MM.1S (cell line): ENCODE results near the gene SEMA3D.

Experiments
- DNase-seq: peaks from one replicate; pipeline ENCODE4 v3.0.0-alpha.2; 2015
- H2AFZ ChIP-seq: fragments of 300-600 bp; sonication (generic); 2 replicates; pipeline ENCODE4 v1.6.0; 2016; ENCODE audit warnings: antibody characterized with exemption, low read length
- H3F3A ChIP-seq: fragments of 300-600 bp; sonication (generic); 2 replicates; pipeline ENCODE4 v1.6.1; 2016; ENCODE audit warnings: mild to moderate bottlenecking, antibody characterized with exemption, low read length, moderate library complexity, mixed read lengths; ENCODE audit not compliant: insufficient read depth
- H3K27ac ChIP-seq: fragments of 300-600 bp; sonication (generic); 2 replicates; pipeline ENCODE4 v1.5.1; 2016; ENCODE audit warnings: mild to moderate bottlenecking, low read length
- H3K27me3 ChIP-seq: fragments of 300-600 bp; sonication (generic); replicated peaks from 2 replicates; pipeline ENCODE4 v1.6.0; 2016; ENCODE audit warnings: low read length; ENCODE audit not compliant: insufficient read depth
- H3K36me3 ChIP-seq: fragments of 300-600 bp; sonication (generic); replicated peaks from 2 replicates; pipeline ENCODE4 v1.6.1; 2016; ENCODE audit warnings: mild to moderate bottlenecking, low read length, mixed read lengths; ENCODE audit not compliant: insufficient read depth
- H3K4me1 ChIP-seq: fragments of 300-600 bp; sonication (generic); 2 replicates; pipeline ENCODE4 v1.6.1; 2016; ENCODE audit warnings: low read length, mixed read lengths
- H3K4me2 ChIP-seq: fragments of 300-600 bp; sonication (generic); 2 replicates; pipeline ENCODE4 v1.6.0; 2016; ENCODE audit warnings: low read depth, low read length
- H3K4me3 ChIP-seq: fragments of 300-600 bp; sonication (generic); 2 replicates; pipeline ENCODE4 v1.5.1; 2016; ENCODE audit warnings: low read length, mixed read lengths
- H3K79me2 ChIP-seq: fragments of 300-600 bp; sonication (generic); 2 replicates; pipeline ENCODE4 v1.6.1; 2016; ENCODE audit warnings: mixed run types, low read length, mixed read lengths
- H3K9ac ChIP-seq: fragments of 300-600 bp; sonication (generic); 2 replicates; pipeline ENCODE4 v1.6.1; 2016; ENCODE audit warnings: low read length, mixed read lengths
- H3K9me2 ChIP-seq: fragments of 300-600 bp; sonication (generic); replicated peaks from 2 replicates; pipeline ENCODE4 v1.6.1; 2016; ENCODE audit warnings: mild to moderate bottlenecking, low read length, mixed read lengths; ENCODE audit not compliant: insufficient read depth
- H3K9me3 ChIP-seq: fragments of 300-600 bp; sonication (generic); replicated peaks from 2 replicates; pipeline ENCODE4 v1.6.1; 2016; ENCODE audit warnings: mild to moderate bottlenecking, low read length, mixed read lengths; ENCODE audit not compliant: insufficient read depth
- H4K20me1 ChIP-seq: fragments of 300-600 bp; sonication (generic); 2 replicates; pipeline ENCODE4 v1.6.1; 2016; ENCODE audit warnings: mild to moderate bottlenecking, low read length, moderate library complexity, mixed read lengths; ENCODE audit not compliant: insufficient read depth
- CTCF ChIP-seq: fragments of 300-600 bp; sonication (generic); IDR thresholded peaks from 2 replicates; pipeline ENCODE4 v1.5.1; 2016; ENCODE audit warnings: antibody characterized with exemption, low read length, mixed read lengths
- EZH2 ChIP-seq: fragments of 300-600 bp; sonication (generic); optimal IDR thresholded peaks from 2 replicates; pipeline ENCODE3; 2017; ENCODE audit warnings: low read depth, mild to moderate bottlenecking, antibody characterized with exemption, low read length, mixed read lengths
- EZH2phosphoT487 ChIP-seq: fragments of 300-600 bp; sonication (generic); IDR thresholded peaks from 2 replicates; pipeline ENCODE4 v1.6.1; 2018; ENCODE audit warnings: antibody characterized with exemption, low read length

Gene SEMA3D

GRCh38 chr7:85019778-85020177 lies 167.1 kb downstream of the SEMA3D start:
- H3K9ac ChIP-seq = no peak overlapping the region
- peaks cover 3% of the 10 kb centered on the region; the same call in 1 of the 2 replicates for H3F3A ChIP-seq
- TF ChIP-seq CTCF = no peak
- TF ChIP-seq EZH2 = no peak
- no peak for TF ChIP-seq EZH2phosphoT487
- no peak overlapping the region for H3K4me2 ChIP-seq
- H4K20me1 ChIP-seq = no peaks in the 10 kb centered on the region
- H3K4me3 ChIP-seq = no peak overlapping the region
- no peak overlapping the region for H2AFZ ChIP-seq
- no peaks in the 10 kb centered on the region for H3K79me2 ChIP-seq
- no peaks in the 10 kb centered on the region for H3K27me3 ChIP-seq
- H3K9me3 ChIP-seq = no peaks in the 10 kb centered on the region
- H3K36me3 ChIP-seq = no peaks in the 10 kb centered on the region
- H3K27ac ChIP-seq = no peak overlapping the region
- no peak for DNase-seq
- H3K9me2 ChIP-seq = no peaks in the 10 kb centered on the region
- H3K4me1 ChIP-seq = peaks cover 3% of the 10 kb centered on the region

GRCh38 chr7:85019176-85019575 lies 167.7 kb downstream of the SEMA3D start:
- Histone ChIP-seq H4K20me1 (no peaks in the 10 kb centered on the region), H3K4me1 (no peaks in the 10 kb centered on the region), H3K9me3 (no peaks in the 10 kb centered on the region), H3K9ac (no peak overlapping the region), H3F3A (no peaks in the 10 kb centered on the region), H3K79me2 (no peaks in the 10 kb centered on the region), H2AFZ (no peak overlapping the region), H3K36me3 (no peaks in the 10 kb centered on the region), H3K9me2 (no peaks in the 10 kb centered on the region), H3K4me2 (no peak overlapping the region), H3K27me3 (no peaks in the 10 kb centered on the region), H3K27ac (no peak overlapping the region), H3K4me3 (no peak overlapping the region)
- no peak for DNase-seq
- TF ChIP-seq CTCF = no peak
- TF ChIP-seq EZH2phosphoT487 = no peak
- no peak for TF ChIP-seq EZH2

- Histone ChIP-seq H3K36me3 (no peaks in the 10 kb centered on the region), H3K79me2 (no peaks in the 10 kb centered on the region), H3K4me1 (no peaks in the 10 kb centered on the region), H3K9ac (no peak overlapping the region), H3F3A (no peaks in the 10 kb centered on the region), H3K9me2 (no peaks in the 10 kb centered on the region), H4K20me1 (no peaks in the 10 kb centered on the region), H2AFZ (no peak overlapping the region), H3K9me3 (no peaks in the 10 kb centered on the region), H3K4me2 (no peak overlapping the region), H3K27me3 (no peaks in the 10 kb centered on the region), H3K4me3 (no peak overlapping the region), H3K27ac (no peak overlapping the region)
- TF ChIP-seq EZH2phosphoT487 (no peak), EZH2 (no peak), CTCF (no peak)
- no peak for DNase-seq
Measured at GRCh38 chr7:85018498-85018897, 168.4 kb downstream of the SEMA3D start.
